Renal cortex interstitium (tissue), 3 donors: ENCODE measurements around the gene FAM3D. TPM values are rescaled to one million over a fixed set of nuclear protein-coding genes. Genes with fewer than 3 reads are reported as not detected.

Experiments
- polyA plus RNA-seq, 3 donors: library from polyadenylated mRNA; unstranded; fragments of 120-200 nt; gene quantifications; one replicate each; pipeline ENCODE4 v1.2.1, GENCODE V29; 2013; ENCODE audit not compliant: insufficient read length in 3 of 3

Gene FAM3D
- polyA plus RNA-seq, 3 donors = 0.44 to 2.3 (median 0.85) TPM

Other genes with a start within 250 kb of the FAM3D start
- 100 to 1,000 TPM in 2 of 3 donors, 10 to 100 TPM in 1; 95.7 to 118 (median 118) TPM for gene PDHB, start 232.9 kb downstream of the FAM3D start, polyA plus RNA-seq
- gene KCTD6, start 174.7 kb downstream of the FAM3D start, polyA plus RNA-seq = 10 to 100 TPM; 30.6 to 37.7 (median 33.4) TPM
- gene ACOX2, start 129.6 kb downstream of the FAM3D start, polyA plus RNA-seq = 10 to 100 TPM; 33.4 to 43.8 (median 41.6) TPM
- gene FAM107A, start 89.4 kb downstream of the FAM3D start, polyA plus RNA-seq = 1 to 10 TPM; 4.0 to 5.7 (median 4.6) TPM